SK-N-MC (cell line): Measurements from ENCODE around the gene PGAM5.

Source experiments
- DNase-seq: peaks from one replicate; pipeline ENCODE4 v3.0.0-alpha.2; 2011; ENCODE audit warnings: low read depth, low spot score
- H3K27ac ChIP-seq: fragments of 200-600 bp; sonication (generic); 2 replicates; pipeline ENCODE4 v1.5.1; 2016; ENCODE audit warnings: mixed run types
- H3K36me3 ChIP-seq: fragments of 200-600 bp; sonication (generic); 2 replicates; pipeline ENCODE4 v1.6.1; 2017; ENCODE audit warnings: antibody characterized with exemption, low read length, mixed read lengths; ENCODE audit not compliant: insufficient read depth
- H3K4me3 ChIP-seq: fragments of 200-600 bp; sonication (generic); 2 replicates; pipeline ENCODE4 v1.5.1; 2016
- H3K9ac ChIP-seq: fragments of 200-600 bp; sonication (generic); 2 replicates; pipeline ENCODE4 v1.8.0; 2017; ENCODE audit warnings: mixed run types, mixed read lengths; ENCODE audit not compliant: insufficient read length
- H3K9me3 ChIP-seq: fragments of 200-600 bp; sonication (generic); 2 replicates; pipeline ENCODE4 v1.6.1; 2017; ENCODE audit warnings: low read depth, mild to moderate bottlenecking, antibody characterized with exemption, low read length, moderate library complexity, mixed read lengths
- EZH2 ChIP-seq: fragments of 200-600 bp; sonication (generic); IDR thresholded peaks from one replicate; pipeline ENCODE4 v1.6.1; 2017; ENCODE audit warnings: antibody characterized with exemption
- FOXP2 ChIP-seq: optimal IDR thresholded peaks from 2 replicates; pipeline ENCODE3; 2011; ENCODE audit warnings: mild to moderate bottlenecking, moderate library complexity; ENCODE audit not compliant: insufficient read depth; ENCODE audit errors: extremely low read length, control extremely low read depth
- POLR2AphosphoS5 ChIP-seq: IDR thresholded peaks from 2 replicates; pipeline ENCODE4 v1.6.1; 2012; ENCODE audit warnings: mild to moderate bottlenecking, low read depth, low read length, borderline replicate concordance

Gene PGAM5

DNA sequence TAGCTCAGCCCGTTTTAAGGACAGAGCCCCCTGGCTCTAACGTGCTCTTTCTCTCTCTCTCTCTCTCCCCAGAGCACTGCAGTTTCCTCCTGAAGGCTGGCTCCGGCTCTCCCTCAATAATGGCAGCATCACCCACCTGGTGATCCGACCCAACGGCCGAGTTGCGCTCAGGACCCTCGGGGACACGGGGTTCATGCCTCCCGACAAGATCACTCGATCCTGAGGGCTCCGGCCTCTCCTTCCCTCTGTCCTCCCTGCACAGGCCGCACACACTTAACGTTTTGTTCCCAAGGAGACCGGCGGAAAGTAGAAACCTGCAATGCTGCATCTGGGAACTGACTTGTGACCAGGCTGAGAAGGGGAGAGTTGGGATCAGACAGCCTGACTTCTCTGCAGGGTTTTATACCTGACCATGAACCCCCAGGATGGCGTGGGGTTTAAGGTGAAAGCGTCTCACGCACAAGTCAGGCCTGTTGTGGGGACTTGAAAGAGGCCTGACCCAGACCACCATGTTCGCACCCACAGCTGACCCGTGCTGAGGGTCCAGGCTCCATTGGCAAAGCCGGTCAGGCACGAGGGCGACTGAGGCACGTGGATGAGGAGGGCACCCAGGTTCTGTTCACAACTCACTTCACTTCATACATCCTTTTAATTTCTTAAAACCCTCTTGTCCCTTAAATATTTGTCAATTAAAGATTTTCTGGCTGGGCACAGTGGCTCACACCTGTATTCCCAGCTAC is 10.1 kb downstream of the PGAM5 start:
- Histone ChIP-seq H3K9ac (no peak overlapping the region), H3K4me3 (no peak overlapping the region), H3K27ac (no peak overlapping the region), H3K9me3 (no peaks in the 10 kb centered on the region), H3K36me3 (peaks cover 73% of the 10 kb centered on the region)
- TF ChIP-seq EZH2 (no peak), FOXP2 (no peak), POLR2AphosphoS5 (no peak)
- DNase-seq: no peak

DNA sequence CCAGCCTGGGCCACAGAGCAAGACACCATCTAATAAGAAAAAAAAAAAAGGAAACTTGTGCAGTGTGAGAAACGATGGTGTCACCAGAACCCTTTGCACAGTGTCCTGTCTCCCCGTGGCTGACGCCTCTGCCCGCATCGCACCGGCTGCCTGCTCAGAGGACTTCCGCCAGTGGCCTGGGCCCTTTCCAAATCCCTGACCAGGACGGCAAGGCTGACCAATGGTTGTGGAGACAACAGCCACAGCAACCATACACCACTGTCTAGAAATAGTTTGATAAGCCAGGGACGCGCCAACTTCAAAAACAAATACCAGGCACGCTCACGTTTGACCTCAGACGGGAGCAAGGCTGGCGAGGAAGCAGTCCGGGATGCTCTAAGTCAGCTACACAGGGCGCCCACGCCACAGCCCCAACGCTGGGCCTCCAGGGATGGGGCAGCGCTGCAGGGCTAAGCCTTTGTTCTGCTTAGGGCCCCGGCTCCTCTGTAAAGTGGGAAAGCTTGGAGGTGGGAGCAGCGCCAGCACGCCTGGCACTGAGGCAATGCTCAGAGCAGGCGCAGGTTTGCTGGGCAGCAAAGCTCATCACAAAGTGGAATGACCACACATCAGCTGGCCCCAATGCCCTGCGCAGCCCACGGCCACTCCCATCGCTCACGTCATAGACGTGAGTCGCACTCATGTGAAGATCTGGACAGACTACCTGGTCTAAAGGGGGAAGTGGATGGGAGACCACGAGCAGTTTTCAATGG is 12.5 kb downstream of the PGAM5 start:
- TF ChIP-seq FOXP2: no peak
- no peak for TF ChIP-seq EZH2
- TF ChIP-seq POLR2AphosphoS5: peak; percentile 41; the same call in 1 of the 2 replicates
- Histone ChIP-seq H3K27ac (peak overlapping the region; percentile 73), H3K9ac (peak overlapping the region; percentile 12), H3K9me3 (no peaks in the 10 kb centered on the region), H3K4me3 (no peak overlapping the region), H3K36me3 (peaks cover 83% of the 10 kb centered on the region)
- DNase-seq: no peak

DNA sequence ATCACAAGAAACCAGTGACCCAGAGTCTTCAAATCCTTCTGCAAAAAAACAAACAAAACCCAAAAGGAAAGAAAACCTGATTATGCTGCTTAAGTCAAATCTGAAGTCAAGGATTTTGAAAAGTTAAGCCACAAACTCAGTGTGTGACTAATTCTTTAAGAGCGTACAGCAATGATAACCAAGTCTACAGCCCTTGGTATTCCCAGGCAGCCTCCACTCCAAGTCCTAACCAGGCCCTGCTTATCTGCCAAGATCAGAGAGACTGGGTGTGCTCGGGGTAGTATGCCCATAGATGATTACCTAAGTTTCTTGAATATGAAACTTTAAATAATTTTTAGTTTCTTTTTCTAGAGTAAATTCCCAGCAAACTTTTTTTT is 13.1 kb downstream of the PGAM5 start:
- Histone ChIP-seq H3K9ac (peak overlapping the region; percentile 12), H3K9me3 (no peaks in the 10 kb centered on the region), H3K36me3 (peaks cover 86% of the 10 kb centered on the region), H3K4me3 (no peak overlapping the region), H3K27ac (peak overlapping the region; percentile 73)
- no peak for DNase-seq
- no peak for TF ChIP-seq POLR2AphosphoS5
- TF ChIP-seq FOXP2: no peak
- no peak for TF ChIP-seq EZH2

DNA sequence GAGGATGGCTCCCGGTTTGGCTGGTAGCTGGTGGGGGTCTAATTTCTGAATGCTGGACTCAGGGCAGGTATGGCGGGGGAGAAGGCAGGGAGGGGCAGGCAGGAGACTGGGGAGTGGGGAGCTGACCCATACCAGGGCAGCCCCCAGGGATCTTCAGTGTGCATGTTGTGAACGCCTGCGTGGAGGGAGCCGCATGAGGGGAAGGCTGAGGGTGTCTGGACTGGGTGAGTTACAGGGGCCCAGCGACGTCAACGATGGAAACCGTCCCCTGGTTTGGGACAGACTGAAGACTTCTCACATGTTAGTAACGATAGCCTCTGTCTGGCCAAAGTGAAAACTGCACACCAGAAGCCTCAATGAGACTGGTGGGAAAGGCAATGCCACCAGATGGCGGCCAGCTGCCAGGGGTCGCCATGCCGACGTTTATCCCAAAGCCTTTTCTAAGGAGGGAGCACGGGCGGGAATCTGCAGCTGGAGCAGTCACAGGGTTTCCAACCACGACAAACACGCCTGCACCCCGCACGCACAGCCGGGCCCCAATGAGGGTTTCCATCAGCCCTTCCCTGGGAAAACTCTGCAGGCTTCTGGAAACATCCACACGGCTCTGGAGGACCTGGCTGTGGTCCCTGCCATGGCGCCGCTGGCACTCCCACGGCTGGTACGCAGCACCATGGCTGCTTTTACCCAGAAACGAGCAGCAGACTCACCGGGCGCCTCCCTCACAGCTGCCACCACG is 14.0 kb downstream of the PGAM5 start:
- H3K9ac ChIP-seq: no peak overlapping the region
- 0 out of 2 replicates have a peak overlapping the region, but pooled peaks have one; percentile 22 for H3K27ac ChIP-seq
- peaks cover 79% of the 10 kb centered on the region for H3K36me3 ChIP-seq
- TF ChIP-seq POLR2AphosphoS5 (no peak), FOXP2 (no peak)
- DNase-seq: no peak
- H3K9me3 ChIP-seq: no peaks in the 10 kb centered on the region
- H3K4me3 ChIP-seq: no peak overlapping the region

DNA sequence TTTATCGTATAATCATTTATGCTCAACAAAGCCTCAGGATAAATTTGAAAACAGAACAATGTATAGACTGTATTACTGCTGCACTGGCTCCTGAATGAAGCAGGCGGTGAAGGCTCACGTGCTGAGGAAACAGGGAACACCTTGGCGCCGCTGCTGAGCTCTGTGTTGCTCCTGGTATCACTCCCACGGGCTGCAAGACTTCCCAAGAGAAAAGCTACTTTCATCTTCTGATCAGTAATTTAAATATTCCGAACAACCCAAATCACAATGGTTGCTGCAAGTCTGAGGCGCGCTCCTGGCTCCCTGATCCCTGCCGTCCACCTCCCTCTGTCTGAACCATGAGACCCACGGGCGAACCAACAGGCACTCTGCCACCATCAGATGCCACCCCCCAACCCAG is 15.7 kb downstream of the PGAM5 start:
- Histone ChIP-seq H3K36me3 (peaks cover 80% of the 10 kb centered on the region), H3K9ac (no peak overlapping the region), H3K4me3 (no peak overlapping the region), H3K27ac (no peak overlapping the region; the same call in 1 of the 2 replicates), H3K9me3 (no peaks in the 10 kb centered on the region)
- TF ChIP-seq FOXP2 (no peak), EZH2 (no peak), POLR2AphosphoS5 (no peak)
- no peak for DNase-seq

DNA sequence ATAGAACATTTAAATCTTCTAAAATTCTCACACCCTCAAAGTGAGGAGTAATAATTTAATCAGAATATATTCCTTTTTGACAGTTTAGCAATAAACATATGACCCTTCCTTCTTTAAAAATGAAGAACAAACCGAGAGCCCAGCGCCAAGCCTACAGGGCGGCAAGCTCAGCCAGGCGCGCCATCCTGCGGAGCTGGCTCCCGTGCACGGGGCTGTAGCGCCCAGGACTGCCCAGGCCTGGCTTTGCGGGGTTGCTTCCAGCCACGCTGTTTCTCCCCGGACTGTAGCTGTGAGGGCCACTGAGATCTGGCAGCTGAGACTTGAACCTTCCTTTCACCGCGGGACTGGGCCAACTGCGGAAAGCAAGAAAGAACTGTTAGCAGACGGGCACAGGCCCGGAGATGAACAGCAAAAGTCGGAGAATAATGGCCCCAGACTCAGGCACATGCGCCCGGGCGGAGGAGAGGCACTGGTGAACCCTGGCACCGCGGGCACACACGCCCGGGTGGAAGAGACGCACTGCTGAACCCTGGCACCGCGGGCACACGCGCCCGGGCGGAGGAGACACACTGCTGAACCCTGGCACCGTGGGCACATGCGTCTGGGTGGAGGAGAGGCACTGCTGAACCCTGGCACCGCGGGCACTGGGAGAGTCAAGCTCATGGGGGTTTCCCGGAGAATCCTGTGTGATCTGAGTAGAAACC is 16.6 kb downstream of the PGAM5 start:
- no peak overlapping the region for H3K4me3 ChIP-seq
- TF ChIP-seq EZH2 (no peak), FOXP2 (no peak), POLR2AphosphoS5 (no peak)
- no peaks in the 10 kb centered on the region for H3K9me3 ChIP-seq
- peaks cover 80% of the 10 kb centered on the region for H3K36me3 ChIP-seq
- H3K9ac ChIP-seq: no peak overlapping the region
- no peak for DNase-seq
- no peak overlapping the region for H3K27ac ChIP-seq

DNA sequence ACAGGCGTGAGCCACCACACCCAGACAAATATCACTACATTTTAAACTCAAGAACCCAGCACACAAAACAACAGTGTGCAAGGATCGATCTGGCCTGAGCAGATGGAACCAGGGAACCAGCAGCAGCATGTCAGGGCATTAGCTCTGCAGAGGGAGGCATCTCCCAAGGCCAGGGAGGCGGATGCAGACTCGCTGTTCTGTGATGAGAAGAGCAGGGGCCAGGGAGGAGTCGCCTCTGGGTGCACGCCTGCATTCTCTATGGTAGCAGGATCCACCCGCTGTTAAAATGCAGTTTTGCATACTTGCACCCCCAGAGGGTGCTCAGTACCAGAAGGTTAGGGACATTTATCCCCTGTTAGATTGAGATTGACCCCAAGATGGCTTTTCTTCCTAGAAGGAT is 17.9 kb downstream of the PGAM5 start:
- Histone ChIP-seq H3K9ac (no peak overlapping the region), H3K36me3 (peaks cover 80% of the 10 kb centered on the region), H3K9me3 (no peaks in the 10 kb centered on the region), H3K4me3 (no peak overlapping the region), H3K27ac (no peak overlapping the region)
- DNase-seq: no peak
- TF ChIP-seq EZH2: no peak
- TF ChIP-seq FOXP2: no peak
- TF ChIP-seq POLR2AphosphoS5: no peak
